LNCaP clone FGC (cell line): ENCODE measurements around the gene P2RY1.
A peak's percentile ranks its signal among the peaks of the same experiment; 100 is the strongest.

Experiments used
- DNase-seq: peaks from one replicate; pipeline ENCODE4 v3.0.0-alpha.2; 2011; ENCODE audit warnings: low read depth
- H3K4me3 ChIP-seq: 2 replicates; pipeline ENCODE4 v1.5.1; 2011; ENCODE audit warnings: mild to moderate bottlenecking, low read depth, low read length, control low read depth
- CTCF ChIP-seq: IDR thresholded peaks from 2 replicates; pipeline ENCODE4 v1.5.1; 2012; ENCODE audit warnings: mild to moderate bottlenecking; ENCODE audit not compliant: control insufficient read depth, insufficient read depth; ENCODE audit errors: extremely low read depth

Gene P2RY1

GRCh38 chr3:152811974-152812760 lies 22.8 kb upstream of the P2RY1 start:
- peak; percentile 77 for DNase-seq
- no peak overlapping the region for H3K4me3 ChIP-seq
- TF ChIP-seq CTCF: peak; percentile 19; the same call in 1 of the 2 replicates

GRCh38 chr3:152817400-152817799 lies 17.5 kb upstream of the P2RY1 start:
- H3K4me3 ChIP-seq: no peak overlapping the region
- TF ChIP-seq CTCF: no peak
- no peak for DNase-seq

- no peak for DNase-seq
- TF ChIP-seq CTCF: no peak
- no peak overlapping the region for H3K4me3 ChIP-seq
Observed at GRCh38 chr3:152818027-152818426, 16.9 kb upstream of the P2RY1 start.

GRCh38 chr3:152823173-152823572 lies 11.8 kb upstream of the P2RY1 start:
- H3K4me3 ChIP-seq: no peak overlapping the region
- no peak for DNase-seq
- no peak for TF ChIP-seq CTCF

- no peak for DNase-seq
- TF ChIP-seq CTCF: no peak
- no peak overlapping the region for H3K4me3 ChIP-seq
Observed at GRCh38 chr3:152823781-152824180, 11.2 kb upstream of the P2RY1 start.

- no peak for DNase-seq
- TF ChIP-seq CTCF: no peak
- H3K4me3 ChIP-seq: no peak overlapping the region
Observed at GRCh38 chr3:152825566-152825965, 9.4 kb upstream of the P2RY1 start.

- DNase-seq: no peak
- H3K4me3 ChIP-seq: no peak overlapping the region
- no peak for TF ChIP-seq CTCF
Observed at GRCh38 chr3:152826476-152826875, 8.5 kb upstream of the P2RY1 start.
